Neural cell (in vitro differentiated cells): ENCODE data around the gene SLC12A4.

Experiments
- EP300 ChIP-seq: fragments of 450-650 bp; conservative IDR thresholded peaks from 2 replicates; pipeline ENCODE4 v1.6.1; 2014; ENCODE audit warnings: antibody characterized with exemption, mild to moderate bottlenecking, moderate library complexity; ENCODE audit not compliant: poor library complexity, severe bottlenecking
- EZH2 ChIP-seq: fragments of 200-600, 300-800 bp; shearing (Covaris generic), sonication (generic); IDR thresholded peaks from 2 replicates; pipeline ENCODE4 v1.6.1; 2014; ENCODE audit warnings: antibody characterized with exemption, low read length, borderline replicate concordance, mild to moderate bottlenecking; ENCODE audit not compliant: insufficient read depth, poor library complexity, severe bottlenecking
- MXI1 ChIP-seq: fragments of 450-650 bp; conservative IDR thresholded peaks from 2 replicates; pipeline ENCODE4 v1.6.1; 2014; ENCODE audit warnings: antibody characterized with exemption, mild to moderate bottlenecking; ENCODE audit not compliant: poor library complexity, severe bottlenecking
- POLR2AphosphoS5 ChIP-seq: IDR thresholded peaks from 2 replicates; pipeline ENCODE4 v1.6.1; 2012
- RAD21 ChIP-seq: fragments of 450-650 bp; conservative IDR thresholded peaks from 2 replicates; pipeline ENCODE4 v1.6.1; 2014; ENCODE audit warnings: antibody characterized with exemption, mild to moderate bottlenecking, moderate library complexity
- TAF1 ChIP-seq: IDR thresholded peaks from 2 replicates; pipeline ENCODE4 v1.6.1; 2012; ENCODE audit warnings: low read depth
- TF ChIP-seq, protein P1 (sequence below): IDR thresholded peaks from 2 replicates; pipeline ENCODE4 v1.6.1; 2012; ENCODE audit warnings: borderline replicate concordance
- TF ChIP-seq, protein P2 (sequence below): fragments of 450-650 bp; IDR thresholded peaks from 2 replicates; pipeline ENCODE4 v1.5.1; 2014; ENCODE audit warnings: antibody characterized with exemption, mild to moderate bottlenecking, moderate library complexity; ENCODE audit not compliant: poor library complexity, severe bottlenecking

DNA sequence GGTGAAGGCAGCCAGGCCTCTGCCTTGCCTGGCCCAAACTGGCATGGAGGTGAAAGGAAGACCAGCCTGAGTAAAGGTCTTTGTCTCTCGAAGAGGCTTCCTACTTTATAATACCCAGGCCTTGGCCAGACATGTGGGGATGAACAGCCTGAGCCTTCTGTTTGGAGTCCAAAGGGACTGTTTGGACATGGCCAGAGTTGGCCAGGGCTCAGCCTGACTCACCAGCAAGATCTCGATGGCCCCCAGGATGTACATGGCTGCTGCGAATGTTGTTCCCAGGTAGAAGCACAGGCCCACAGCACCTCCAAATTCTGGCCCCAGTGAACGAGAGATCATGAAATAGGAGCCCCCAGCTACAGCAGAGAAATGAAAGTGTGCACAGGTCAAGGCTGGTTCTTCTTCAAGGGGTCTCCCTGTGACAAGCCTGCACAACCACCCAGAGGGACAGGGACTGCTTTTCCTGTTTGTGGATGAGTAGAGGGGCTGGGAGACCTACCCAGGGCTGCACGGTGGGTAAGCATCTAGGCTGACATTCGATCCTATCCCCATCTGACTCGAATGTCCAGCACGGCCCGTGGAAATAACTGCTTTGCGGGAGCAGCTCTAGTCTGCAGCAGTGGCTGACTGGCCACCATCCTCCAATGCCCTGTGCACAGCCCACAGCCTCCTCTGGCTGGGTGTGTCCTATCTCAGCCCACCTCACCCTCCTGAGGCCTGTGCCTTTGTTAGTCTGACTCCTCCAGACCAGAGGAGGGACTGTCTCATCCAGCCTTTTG, 13.8 kb downstream of the SLC12A4 start:
- no peak for TF ChIP-seq TAF1
- TF ChIP-seq, protein P1, sequence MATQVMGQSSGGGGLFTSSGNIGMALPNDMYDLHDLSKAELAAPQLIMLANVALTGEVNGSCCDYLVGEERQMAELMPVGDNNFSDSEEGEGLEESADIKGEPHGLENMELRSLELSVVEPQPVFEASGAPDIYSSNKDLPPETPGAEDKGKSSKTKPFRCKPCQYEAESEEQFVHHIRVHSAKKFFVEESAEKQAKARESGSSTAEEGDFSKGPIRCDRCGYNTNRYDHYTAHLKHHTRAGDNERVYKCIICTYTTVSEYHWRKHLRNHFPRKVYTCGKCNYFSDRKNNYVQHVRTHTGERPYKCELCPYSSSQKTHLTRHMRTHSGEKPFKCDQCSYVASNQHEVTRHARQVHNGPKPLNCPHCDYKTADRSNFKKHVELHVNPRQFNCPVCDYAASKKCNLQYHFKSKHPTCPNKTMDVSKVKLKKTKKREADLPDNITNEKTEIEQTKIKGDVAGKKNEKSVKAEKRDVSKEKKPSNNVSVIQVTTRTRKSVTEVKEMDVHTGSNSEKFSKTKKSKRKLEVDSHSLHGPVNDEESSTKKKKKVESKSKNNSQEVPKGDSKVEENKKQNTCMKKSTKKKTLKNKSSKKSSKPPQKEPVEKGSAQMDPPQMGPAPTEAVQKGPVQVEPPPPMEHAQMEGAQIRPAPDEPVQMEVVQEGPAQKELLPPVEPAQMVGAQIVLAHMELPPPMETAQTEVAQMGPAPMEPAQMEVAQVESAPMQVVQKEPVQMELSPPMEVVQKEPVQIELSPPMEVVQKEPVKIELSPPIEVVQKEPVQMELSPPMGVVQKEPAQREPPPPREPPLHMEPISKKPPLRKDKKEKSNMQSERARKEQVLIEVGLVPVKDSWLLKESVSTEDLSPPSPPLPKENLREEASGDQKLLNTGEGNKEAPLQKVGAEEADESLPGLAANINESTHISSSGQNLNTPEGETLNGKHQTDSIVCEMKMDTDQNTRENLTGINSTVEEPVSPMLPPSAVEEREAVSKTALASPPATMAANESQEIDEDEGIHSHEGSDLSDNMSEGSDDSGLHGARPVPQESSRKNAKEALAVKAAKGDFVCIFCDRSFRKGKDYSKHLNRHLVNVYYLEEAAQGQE: no peak
- TF ChIP-seq, protein P2, sequence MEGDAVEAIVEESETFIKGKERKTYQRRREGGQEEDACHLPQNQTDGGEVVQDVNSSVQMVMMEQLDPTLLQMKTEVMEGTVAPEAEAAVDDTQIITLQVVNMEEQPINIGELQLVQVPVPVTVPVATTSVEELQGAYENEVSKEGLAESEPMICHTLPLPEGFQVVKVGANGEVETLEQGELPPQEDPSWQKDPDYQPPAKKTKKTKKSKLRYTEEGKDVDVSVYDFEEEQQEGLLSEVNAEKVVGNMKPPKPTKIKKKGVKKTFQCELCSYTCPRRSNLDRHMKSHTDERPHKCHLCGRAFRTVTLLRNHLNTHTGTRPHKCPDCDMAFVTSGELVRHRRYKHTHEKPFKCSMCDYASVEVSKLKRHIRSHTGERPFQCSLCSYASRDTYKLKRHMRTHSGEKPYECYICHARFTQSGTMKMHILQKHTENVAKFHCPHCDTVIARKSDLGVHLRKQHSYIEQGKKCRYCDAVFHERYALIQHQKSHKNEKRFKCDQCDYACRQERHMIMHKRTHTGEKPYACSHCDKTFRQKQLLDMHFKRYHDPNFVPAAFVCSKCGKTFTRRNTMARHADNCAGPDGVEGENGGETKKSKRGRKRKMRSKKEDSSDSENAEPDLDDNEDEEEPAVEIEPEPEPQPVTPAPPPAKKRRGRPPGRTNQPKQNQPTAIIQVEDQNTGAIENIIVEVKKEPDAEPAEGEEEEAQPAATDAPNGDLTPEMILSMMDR: no peak
- TF ChIP-seq RAD21: no peak
- TF ChIP-seq POLR2AphosphoS5: no peak
- no peak for TF ChIP-seq EP300
- TF ChIP-seq MXI1: no peak
- no peak for TF ChIP-seq EZH2
